IPS-18c (cell line): Measurements from ENCODE around the gene GRB2.

Source experiments
- H3K4me3 ChIP-seq: 2 replicates; pipeline ENCODE4 v1.7.0; 2013; ENCODE audit warnings: low read depth, mild to moderate bottlenecking, low read length, moderate library complexity; ENCODE audit not compliant: insufficient read depth
- H3K9me3 ChIP-seq: one replicate; pipeline ENCODE4 v1.6.1; 2013; ENCODE audit warnings: mild to moderate bottlenecking, low read length, moderate library complexity; ENCODE audit not compliant: control insufficient read depth, insufficient read depth

GRB2 gene

DNA sequence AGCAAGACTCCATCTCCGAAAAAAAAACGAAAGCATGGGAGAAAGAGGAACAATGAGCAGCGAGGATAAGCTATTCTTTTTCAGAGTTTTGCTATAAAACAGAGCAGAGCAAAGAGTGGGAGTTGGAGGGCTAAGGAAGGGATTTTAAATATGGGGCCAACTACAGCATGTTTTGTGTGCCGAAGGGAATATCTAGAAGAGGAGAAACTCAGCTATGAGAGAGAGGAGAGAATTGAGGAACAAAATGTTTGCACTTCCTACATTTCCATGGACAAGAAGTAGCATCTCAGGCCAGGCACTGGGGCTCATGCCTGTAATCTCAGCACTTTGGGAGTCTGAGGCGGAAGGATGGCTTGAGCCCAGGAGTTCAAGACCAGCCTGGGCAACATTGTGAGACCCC, 13.1 kb upstream of the GRB2 start:
- Histone ChIP-seq H3K9me3 (no peaks in the 10 kb centered on the region), H3K4me3 (no peak overlapping the region)

DNA sequence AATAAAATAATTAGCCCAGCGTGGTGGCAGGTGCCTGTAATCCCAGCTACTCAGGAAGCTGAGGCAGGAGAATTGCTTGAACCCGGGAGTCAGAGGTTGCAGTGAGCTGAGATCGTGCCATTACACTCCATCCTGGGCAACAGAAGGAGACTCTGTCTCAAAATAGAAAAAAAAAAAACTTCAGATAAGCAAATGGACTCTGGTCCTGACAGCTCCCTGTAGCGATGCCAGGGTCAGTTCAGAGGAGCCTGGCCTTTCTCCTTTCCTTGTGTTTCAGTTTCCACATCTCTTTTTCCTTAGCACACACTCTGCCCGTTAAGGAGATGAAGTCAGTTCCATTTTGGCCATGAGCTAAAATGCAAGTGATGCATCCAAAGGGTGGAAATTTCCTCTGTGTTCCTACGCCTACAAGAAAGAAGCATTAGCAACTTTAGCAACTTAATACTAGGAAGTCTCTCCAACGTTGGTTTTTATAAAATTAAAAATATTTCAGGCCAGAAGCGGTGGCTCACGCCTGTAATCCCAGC, 11.6 kb upstream of the GRB2 start:
- no peak overlapping the region for H3K4me3 ChIP-seq
- no peaks in the 10 kb centered on the region for H3K9me3 ChIP-seq

DNA sequence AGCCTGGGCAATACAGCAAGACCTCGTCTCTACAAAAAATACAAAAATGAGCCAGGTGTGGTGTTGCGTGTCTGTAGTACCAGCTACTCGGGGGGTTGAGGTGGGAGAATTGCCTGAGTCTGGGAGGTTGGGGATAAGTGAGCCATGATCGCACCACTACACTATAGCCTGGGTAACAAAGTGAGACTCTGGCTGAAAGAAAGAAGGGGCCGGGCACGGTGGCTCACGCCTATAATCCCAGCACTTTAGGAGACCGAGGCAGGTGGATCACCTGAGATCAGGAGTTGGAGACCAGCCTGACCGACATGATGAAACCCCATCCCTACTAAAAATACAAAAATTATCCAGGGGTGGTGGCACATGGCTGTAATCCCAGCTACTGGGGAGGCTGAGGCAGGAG, 10.5 kb upstream of the GRB2 start:
- H3K9me3 ChIP-seq, result no peaks in the 10 kb centered on the region
- H3K4me3 ChIP-seq, result no peak overlapping the region

DNA sequence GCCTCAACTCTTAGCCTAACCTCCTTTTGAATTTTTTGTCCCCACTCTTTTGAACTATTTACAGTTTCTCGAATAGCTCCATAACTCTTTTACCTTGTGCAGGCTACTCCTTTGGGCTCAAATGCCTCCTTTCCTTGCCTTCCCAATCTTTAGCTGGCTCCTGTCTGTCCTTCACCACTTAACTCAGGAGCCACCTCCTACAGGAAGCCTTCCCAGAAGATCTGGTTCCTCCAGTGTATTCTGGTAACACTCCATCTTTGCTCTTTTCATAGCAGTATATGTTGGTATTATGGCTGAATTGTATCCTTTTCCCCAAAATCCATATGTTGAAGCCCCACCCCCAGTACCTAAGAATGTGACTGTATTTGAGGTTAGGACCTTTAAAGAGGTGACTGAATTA, 9.0 kb upstream of the GRB2 start:
- H3K9me3 ChIP-seq, result no peaks in the 10 kb centered on the region
- no peak overlapping the region for H3K4me3 ChIP-seq

DNA sequence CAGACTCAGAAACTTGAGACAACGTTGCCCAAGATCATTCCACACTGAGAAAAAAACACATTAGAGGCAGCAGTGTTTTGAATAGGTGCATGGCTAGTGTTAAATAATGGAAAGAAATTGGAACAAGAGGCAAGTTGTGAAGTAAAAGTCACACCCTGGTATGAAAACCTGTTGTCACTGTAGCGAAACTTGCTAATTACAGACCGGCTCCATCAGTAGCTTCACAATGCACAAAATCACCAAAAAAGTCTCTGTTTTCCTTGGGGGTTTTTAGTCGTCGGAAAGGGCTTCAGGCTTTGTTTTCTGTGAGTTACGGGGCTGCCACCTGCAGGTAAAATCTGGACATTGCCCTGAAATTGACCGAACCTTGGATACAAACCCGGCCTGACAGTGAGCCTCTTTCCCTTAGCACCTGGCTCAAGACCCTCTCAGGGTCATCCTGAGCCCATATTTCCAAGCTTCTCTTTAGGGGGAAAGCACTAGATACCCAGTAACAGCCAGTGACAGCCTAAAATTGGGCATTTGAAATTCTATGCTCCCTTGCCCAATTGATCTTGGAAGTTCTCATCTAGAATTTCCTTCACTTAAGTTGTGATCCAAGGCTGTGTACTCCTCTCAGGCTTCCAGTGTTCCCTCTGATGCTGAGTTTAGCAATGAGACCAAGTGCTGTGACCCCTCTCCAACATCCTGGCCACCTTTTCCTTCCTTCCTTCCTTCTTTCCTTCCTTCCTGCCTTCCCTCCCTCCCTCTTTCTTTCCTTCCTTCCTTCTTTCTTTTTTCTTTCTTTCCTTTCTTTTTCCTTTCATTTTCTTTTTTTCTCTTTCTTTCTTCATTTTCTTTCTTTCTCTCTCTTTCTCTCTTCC, 7.2 kb upstream of the GRB2 start:
- Histone ChIP-seq H3K4me3 (no peak overlapping the region), H3K9me3 (no peaks in the 10 kb centered on the region)

DNA sequence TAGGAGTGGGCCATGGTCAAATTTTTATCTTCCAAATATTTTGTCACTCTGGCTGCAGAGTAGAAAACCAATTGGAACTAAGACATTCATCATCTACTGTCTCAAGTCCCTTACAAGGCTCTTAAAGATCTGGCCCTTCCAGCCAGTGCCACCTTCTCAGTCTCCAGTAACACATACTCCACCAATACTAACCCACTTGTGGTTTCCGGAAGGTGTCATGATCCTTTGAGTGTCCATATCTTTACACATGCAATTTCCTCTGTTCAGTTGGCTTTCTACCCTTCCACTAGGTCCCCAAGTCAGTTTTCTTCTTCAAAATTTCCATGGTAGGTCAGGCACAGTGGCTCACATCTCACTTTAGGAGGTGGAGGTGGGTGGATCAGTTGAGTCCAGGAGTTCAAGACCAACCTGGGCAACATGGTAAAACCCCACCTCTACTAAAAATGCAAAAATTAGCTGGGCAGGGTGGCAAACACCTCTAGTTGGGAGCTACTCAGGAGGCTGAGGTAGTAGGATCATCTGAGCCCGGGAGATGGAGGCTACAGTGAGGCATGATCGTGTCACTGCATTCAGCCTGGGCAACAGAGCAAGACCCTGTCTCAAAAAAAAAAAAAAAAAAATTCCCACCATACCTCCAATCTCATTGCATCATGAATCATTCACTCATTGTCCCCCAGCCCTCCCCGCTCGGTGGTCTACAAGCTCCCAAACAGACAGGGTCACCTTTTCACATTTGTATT, 6.0 kb upstream of the GRB2 start:
- H3K9me3 ChIP-seq, result no peaks in the 10 kb centered on the region

DNA sequence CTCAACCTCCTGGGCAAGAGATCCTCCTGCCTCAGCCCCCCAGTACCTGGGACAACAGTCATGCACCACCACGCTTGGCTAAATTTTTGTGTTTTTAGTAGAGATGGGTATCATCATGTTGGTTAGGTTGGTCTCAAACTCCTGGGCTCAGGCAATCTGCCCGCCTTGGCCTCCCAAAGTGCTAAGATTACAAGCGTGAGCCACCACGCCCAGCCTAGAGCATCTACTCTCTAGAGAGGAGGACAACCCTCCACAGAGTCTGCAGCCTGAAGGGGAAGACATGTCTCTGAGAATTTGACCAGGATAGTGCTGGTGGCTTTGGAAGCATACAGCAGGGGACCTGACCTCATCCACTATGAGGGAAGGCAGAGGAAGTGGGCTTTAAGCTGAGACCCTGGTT, 4.7 kb upstream of the GRB2 start:
- no peak overlapping the region for H3K4me3 ChIP-seq
- no peaks in the 10 kb centered on the region for H3K9me3 ChIP-seq

More for the DNA sequence above, 6.0 kb upstream of the GRB2 start:
- H3K4me3 ChIP-seq, result no peak overlapping the region

DNA sequence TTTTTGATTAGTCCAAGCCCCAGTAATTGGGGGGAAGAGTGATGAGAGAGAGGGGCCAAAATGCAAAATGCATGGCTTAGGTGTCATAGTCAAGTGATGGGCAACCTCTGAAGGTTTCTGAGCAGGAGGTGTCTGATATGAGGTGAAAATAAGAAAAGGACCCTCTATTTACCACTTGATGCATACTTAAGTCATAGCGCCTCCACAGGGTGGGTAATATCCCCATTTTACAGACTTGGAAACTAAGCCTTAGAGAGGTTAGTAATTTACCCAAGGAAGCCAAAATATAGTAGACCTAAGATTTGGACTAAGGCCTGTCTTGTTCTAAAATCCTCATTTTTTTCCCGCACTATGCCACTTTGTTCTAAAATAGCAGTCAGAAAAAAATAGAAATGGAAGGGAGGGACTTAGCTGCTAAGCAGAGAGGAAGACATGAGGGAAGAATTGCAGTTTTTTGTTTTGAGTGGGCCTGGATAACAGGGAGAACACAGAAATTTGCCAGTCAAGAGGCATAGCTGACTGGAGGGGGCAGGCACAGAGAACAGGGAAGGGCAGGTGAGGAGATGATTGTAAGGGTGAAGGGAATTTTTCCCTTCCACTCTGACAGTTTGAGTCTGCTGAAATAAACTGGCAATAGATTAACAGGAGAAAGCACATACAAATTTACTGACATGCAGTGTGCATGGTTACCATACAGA, 2.3 kb upstream of the GRB2 start:
- Histone ChIP-seq H3K4me3 (no peak overlapping the region), H3K9me3 (no peaks in the 10 kb centered on the region)

DNA sequence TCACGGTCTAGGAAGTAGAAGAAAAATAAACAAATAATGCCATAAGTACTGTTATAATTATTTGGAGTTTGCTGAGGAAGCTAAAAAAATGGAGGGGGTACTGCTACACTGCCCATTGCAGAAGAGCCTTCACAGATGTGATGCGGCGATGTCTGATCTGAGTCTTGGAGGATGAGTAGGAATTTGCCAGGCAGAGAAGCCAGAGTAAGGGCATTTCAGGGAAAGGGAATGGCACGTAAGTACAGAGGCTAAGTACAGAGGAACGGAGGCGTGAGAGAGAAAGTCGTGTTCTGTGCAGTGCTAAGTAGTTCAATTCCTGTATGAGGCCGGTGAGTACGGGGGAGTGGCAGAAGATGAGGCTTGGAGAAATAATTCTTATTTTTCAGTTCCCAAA, 741 bp upstream of the GRB2 start:
- Histone ChIP-seq H3K4me3 (peak overlapping the region; percentile 46; the same call in 1 of the 2 replicates), H3K9me3 (no peaks in the 10 kb centered on the region)

DNA sequence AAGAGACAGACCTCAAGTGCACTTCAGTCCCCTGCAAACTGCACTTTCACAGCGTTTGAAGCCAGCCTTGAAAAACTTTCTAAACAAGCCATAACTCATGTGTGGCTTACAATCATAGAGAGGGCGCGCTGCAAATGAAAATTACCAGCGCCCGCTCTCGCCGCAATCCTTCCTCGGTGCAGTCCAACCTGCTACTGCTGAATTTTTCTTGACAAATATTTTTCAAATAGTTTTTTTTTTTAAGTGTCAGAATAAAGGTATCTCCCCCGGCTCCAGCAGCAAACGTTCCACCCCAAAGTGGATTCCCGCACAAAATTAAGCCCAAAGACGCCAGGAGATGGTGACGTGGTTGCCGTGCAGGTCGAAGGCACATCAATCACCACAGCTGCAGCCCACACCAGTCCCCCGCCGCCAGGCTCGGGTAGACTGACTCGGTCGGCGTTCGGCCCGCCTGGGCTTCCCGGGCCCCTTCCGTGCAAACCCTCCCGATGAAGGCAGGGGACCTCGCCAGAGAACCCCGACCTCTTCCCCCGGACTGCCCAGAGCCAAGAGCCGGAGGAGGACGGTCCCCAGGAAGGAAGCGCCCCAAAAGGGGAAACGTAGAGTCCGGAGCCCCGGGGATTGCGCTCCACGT, 630 bp downstream of the GRB2 start:
- peak overlapping the region; percentile 94 for H3K4me3 ChIP-seq
- no peaks in the 10 kb centered on the region for H3K9me3 ChIP-seq

DNA sequence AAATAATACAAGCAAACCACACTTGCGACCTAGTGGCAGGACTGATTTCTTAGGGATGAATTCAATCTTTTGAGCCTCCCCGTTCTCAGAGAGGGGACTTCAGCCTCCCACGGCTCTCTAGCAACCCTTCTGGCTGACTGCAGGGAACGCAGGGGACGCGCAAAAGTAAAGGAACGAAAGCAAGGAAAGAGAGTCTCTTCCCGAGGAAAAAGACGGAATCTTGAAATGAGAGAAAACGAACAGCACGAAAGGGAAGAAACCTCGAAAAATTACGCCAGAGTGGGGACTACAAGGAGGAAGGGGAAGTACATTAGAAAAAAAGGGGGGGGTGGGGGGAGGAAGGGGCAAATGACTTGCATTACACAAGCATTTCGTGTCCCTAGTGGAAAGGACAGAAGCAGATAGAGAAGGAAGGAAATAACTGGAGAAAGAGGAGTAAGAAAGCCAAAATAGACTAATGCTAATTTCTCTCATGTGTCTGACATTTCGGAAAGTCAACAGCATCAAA, 1.2 kb downstream of the GRB2 start:
- Histone ChIP-seq H3K9me3 (no peaks in the 10 kb centered on the region), H3K4me3 (peak overlapping the region; percentile 94)

DNA sequence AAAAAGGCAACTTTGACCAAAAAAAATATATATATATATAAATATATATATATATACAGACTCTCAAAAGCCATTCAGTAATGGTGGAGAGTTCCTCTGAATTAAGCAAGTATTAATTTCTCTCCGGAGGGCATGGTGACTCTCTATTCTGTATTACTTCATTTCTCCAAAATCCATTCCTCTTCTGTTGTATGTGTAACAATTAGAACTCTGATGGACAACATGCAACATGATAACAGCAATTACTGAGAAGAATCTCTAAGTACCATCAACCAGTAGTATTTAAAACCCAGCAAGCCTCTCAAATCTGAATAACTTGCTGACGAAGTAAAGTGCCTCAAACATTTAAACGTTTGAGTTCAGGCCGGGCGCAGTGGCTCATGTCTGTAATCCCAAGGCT, 2.3 kb downstream of the GRB2 start:
- no peak overlapping the region for H3K4me3 ChIP-seq

DNA sequence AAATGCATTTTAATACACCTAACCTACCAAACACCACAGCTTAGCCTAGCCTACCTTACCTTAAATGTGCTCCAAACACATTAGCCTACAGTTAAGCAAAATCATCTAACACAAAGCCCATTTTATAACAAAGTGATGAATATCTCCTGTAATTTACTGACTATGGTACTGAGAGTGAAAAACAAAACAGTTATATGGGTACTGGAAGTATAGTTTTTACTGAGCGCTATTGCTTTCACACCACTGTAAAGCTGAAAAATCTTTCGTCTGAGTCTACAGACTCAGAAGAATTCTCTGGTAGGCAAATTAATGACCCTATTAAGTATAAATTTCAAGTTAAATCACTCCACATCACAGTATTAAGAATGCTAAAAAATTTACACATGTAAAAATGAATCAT, 3.5 kb downstream of the GRB2 start:
- Histone ChIP-seq H3K9me3 (no peaks in the 10 kb centered on the region), H3K4me3 (no peak overlapping the region)

More for the DNA sequence above, 2.3 kb downstream of the GRB2 start:
- no peaks in the 10 kb centered on the region for H3K9me3 ChIP-seq

DNA sequence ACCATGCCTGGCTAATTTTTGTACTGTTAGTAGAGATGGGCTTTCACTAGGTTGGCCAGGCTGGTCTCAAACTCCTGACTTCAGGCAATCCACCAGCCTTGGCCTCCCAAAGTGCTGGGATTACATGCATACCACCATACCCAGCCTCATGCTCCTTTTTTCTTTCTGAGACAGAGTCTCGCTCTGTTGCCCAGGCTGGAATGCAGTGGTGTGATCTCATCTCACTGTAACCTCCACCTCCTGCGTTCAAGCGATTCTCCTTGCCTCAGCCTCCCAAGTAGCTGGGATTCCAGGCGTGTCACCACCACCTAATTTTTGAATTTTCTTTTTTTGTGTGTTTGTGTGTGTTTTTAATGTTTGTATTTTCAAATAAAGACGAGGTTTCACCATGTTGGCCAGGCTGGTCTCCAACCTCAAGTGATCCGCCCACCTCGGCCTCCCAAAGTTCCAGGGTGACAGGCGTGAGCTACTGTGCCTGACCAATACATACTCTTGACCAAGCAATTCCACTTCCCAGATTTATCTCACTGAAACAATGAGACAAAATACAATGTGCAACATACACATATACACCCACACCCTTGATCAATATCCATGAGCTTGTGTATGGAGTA, 5.0 kb downstream of the GRB2 start:
- no peak overlapping the region for H3K4me3 ChIP-seq
- H3K9me3 ChIP-seq, result no peaks in the 10 kb centered on the region

DNA sequence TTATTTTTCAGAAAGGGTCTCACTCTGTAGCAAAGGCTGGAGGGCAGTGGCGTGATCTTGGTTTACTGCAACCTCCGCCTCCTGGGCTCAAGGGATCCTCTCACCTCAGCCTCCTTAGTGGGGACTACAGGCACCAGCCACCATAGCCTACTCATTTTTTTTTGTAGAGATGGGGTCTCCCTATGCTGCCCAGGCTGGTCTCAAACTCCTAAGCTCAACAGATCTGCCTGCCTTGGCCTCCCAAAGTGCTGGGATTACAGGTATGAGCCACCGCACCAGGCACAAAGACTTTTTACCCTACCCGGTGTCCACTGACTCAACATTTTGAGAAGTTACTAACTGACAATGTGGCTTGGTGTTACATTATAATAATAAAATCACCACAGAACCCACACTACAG, 7.2 kb downstream of the GRB2 start:
- Histone ChIP-seq H3K4me3 (no peak overlapping the region), H3K9me3 (no peaks in the 10 kb centered on the region)

DNA sequence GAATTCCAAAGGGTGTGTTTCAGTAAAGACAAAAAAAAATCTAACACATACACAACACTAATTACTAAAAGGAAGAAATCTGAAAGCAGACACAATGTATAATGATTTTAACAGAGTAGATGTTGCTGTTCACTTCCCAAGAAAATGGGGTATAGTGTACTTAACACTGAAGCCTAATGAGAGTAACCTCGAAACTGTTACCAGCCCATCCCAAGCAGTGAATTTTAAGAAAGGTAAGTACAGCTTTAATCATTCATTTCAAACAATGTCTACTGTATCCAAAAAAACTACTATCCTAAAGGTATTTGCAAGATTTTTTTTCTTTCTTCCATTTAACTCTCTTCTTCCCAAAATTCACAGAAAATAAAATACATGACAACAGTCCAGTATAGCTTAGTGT, 8.3 kb downstream of the GRB2 start:
- H3K9me3 ChIP-seq, result no peaks in the 10 kb centered on the region
- no peak overlapping the region for H3K4me3 ChIP-seq

DNA sequence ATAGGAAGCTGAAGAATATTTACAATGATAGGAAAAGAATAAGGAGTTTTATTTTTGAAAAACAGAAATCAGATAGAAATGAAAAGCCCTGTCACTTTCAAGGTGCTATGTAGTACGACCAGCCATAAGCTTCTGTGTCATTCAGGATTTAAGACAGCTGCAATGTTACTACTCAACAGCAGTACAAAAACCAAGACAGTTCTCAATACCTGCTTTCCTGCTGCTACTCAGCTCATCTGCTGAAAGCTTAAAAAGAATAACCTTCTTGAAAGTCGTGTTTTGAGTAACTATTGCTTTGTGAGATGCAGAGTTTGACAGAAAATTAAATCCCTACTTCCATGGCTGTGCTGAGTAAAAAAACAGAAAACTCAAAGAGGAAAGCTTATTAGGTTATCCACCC, 8.7 kb downstream of the GRB2 start:
- Histone ChIP-seq H3K4me3 (no peak overlapping the region), H3K9me3 (no peaks in the 10 kb centered on the region)
